Erythroblast (primary cell): ENCODE measurements around the gene ARAP1.

Source experiments
- DNase-seq, 2 experiments: peaks; one replicate each; lab custom pipeline; 2025; lab: John Stamatoyannopoulos, UW
- GATA1 ChIP-seq: IDR thresholded peaks from 2 replicates; pipeline ENCODE4 v1.6.1; 2011; ENCODE audit warnings: low read depth, mild to moderate bottlenecking, control low read depth, low read length, moderate library complexity
- POLR2A ChIP-seq: IDR thresholded peaks from 2 replicates; pipeline ENCODE4 v1.6.1; 2011; ENCODE audit warnings: mild to moderate bottlenecking, low read length

ARAP1 gene

DNA sequence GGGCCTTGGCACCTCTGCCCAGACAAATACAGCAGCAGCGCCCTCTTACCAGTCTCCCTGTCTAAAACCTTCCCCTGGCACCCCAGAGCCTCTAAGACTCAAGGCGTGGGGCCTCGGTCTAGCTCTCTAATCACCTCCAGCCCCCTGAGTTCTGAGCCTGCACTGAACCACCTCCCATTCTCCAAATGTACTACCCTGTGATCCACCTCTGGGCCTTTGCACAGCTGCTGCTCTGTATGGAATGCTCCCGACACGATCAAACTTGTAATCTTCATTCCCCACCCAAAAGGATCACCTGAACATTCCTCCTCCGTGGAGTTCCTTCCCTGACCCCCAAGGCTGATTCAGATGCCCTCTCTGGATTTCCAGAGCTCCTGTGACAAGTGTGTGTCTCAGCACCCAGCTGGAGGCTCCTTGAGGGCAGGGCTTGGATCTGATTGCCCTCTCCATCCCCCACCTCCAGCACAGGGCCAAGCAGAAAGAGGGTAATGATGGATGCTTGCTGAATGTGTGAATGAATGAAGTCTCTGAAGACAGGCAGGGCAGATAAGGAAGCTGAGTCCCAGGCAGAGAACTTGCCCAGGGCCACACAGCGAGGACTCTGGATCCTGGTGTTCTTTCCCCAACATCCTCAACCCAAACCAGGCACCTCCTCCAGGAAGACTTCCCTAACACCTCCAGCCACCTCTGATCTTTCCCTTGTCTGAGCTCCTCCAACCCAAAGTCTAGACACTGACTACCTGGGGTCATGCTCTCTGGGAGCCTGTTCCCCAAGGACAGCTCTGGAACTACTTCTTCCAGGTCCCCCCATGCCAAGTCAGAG, 23.3 kb upstream of the ARAP1 start:
- DNase-seq: no peak
- TF ChIP-seq GATA1 (no peak), POLR2A (no peak)

DNA sequence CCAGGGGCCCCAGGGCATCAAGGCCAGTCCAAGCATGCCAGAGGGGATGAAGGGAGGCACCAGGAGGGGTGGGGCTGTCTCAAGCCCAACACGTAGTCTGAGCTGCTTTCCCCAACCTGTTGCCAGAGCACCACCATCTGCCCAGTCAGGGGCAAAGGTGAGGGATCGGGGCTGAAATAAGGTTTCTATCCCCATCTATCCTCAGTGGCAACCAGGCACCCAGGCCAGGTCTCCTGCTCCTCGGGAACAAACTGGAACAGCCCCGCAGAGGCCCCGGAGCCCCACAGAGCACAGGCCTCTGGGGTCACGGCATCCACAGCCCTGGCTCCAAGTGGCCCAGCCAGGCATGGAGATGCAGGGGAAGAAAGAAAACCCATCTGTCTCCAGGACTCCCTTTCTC, 22.3 kb upstream of the ARAP1 start:
- TF ChIP-seq GATA1 (no peak), POLR2A (no peak)
- no peak for DNase-seq

DNA sequence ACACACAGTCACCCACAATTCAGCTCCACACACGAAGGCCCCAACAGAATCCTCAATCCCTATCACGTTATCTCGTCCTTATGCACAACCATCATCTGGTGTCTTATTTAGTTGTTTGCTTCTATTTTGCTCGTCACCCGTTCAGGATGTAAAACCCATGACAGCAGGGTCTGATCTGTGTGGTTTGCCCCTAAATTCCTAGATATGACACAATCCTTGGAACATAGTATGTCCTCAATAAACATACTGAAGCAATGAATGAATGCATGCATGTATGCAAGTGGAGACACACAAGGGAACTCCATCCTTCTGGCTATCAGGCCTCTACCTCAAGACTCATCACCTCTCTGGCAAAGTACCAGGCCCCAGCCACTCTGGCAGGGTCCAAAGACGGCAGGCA, 21.5 kb upstream of the ARAP1 start:
- no peak for DNase-seq
- no peak for TF ChIP-seq POLR2A
- no peak for TF ChIP-seq GATA1

DNA sequence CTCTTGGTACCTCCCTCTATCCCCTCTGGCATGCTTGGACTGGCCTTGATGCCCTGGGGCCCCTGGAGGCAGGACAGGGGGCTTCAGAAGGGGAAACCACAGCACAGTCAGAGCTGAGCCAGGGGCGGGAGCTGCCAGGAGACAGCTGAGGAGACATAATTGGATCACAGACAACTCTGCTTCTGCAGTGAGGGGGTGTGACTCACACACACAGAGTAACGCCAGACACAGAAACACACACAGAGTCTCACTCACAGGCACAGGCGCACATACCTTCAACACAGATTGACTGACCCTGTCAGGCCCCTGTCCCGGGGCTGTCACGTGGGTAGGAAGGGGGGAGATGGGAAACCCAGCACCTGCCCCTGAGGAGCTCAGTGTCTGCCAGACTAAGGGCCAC, 21.1 kb upstream of the ARAP1 start:
- no peak for TF ChIP-seq GATA1
- no peak for TF ChIP-seq POLR2A
- no peak for DNase-seq

DNA sequence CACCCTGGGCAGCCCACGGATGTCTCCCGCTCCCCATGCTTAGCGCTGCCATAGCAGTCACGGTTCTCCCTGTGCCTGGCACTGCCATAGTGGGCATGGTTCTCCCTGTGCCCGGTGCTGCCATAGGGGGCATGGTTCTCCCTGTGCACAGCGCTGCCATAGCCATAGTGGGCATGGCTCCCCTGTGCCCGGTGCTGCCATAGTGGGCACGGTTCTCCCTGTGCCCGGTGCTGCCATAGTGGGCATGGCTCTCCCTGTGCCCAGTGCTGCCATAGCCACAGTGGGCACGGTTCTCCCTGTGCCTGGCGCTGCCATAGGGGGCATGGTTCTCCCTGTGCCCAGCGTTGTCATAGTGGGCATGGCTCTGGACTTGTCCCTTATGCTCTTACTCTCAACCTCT, 19.9 kb upstream of the ARAP1 start:
- no peak for DNase-seq
- TF ChIP-seq POLR2A: no peak

DNA sequence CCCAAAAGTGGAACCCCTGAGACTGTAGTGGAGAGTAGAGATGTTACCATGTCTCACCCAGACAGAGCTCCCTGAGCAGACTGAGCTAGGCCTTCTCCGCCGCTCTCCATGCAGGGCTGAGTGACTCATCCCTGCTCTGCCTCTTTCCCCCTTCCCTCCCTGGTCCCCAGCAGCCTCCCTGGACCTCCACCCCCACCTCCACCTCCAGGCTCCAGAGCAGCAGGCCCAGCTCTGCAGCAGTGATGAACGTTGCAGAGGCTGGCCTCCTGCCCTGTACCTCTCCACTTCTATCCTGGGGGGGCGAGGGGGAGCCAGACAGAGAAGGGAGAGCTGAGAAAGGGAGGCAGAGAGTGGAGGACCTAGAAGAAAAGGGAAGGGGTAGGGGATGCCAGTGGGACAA, 19.3 kb upstream of the ARAP1 start:
- no peak for DNase-seq
- TF ChIP-seq GATA1 (no peak), POLR2A (no peak)

DNA sequence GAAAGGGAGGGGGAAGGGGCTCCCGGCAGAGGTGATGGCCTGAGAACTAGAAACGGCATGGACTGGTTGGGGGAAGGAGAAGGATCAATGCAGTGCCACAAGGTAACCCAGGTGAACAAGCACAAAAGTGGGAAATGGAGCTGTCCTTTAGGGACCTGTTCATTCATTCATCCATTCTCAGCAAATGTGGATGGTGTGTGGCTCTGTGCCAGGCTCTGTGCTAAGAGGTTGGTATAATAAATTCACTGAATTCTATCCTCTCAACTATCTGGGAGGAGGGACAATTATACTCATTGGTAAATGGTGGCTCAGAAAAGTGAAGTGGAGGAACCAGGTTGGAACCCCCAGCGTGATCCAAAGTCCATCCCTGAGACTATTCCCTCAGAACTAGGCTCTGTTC, 18.6 kb upstream of the ARAP1 start:
- DNase-seq: no peak
- TF ChIP-seq GATA1 (no peak), POLR2A (no peak)

DNA sequence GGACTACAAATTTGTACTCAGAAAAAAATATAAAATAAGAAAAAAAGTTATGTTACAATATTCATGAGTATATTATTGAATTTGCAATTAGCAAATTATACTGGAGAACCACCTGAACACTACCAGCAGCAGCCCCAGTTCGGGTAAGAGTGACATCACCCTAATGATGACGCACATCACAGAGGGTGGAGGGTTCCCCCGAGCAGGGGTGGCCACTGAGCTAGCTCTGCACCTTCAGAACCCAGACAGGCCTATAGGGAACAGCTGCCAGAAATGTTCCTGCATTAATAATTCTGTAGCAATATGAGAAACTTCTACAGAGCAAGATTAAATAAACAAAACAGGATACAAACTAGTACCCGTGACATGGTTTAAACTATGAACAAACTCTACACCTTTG, 17.5 kb upstream of the ARAP1 start:
- no peak for TF ChIP-seq POLR2A
- no peak for TF ChIP-seq GATA1
- DNase-seq: peak in 1 of 2 experiments; percentile 17

DNA sequence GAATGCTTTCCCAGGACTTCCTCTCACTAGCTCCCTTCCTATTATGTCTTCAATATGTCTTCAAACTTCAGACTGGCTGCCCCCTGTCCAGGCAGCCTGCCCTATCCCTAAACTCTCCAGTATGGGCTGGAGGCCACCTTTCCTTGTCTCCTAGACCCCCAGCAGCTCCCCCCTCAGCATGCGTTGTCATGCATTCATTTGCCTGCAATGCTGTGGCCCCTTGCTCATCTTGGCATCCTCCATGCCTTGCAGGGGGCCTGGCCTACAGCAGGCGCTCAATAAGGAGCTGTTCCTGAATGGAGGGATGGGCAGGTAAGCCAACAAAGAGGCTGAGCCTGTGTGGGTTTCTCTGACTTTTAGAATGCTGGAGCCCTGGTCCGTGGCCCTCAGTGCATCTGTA, 16.4 kb upstream of the ARAP1 start:
- TF ChIP-seq GATA1: no peak
- TF ChIP-seq POLR2A: no peak
- no peak for DNase-seq

DNA sequence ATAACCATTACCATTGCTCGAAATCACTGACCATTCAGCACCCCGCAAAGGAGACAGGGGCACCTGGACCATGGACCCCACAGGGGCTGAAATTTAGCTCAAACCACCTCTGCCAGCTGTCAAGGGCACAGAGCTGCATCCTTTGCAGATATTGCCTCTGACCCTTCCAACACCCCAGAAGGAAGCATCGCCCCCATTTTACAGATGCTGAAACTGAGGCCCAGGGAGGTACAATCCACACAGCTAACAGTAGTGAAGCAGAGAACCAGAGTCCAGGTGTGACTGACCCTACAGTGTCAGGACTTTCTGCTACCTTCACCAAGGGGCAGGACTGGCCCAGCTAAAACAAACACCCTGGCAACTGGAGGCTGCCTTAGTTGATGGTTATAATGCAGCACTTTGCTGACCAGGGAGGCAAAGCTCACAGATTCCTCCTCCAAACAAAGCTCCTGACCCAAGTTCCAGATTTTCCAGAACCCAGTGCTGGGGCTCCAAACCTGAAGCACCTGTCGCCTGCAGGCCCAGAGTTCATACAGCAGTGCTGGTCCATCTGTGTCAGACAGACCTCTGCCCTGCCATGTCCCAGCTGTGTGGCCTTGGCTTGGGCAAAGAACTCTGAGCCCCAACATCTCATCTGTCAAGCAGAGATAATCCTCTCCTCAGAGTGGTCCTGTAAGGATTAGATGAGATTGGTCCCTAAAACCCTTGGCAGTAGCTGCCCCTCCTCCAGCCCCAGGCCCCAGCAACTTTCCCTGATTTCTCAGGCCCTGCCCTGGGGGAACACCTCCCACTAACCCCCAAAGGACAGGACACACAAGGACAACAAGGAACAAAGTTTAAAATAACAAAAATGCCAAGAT, 15.2 kb upstream of the ARAP1 start:
- TF ChIP-seq GATA1 (no peak), POLR2A (no peak)
- no peak for DNase-seq

DNA sequence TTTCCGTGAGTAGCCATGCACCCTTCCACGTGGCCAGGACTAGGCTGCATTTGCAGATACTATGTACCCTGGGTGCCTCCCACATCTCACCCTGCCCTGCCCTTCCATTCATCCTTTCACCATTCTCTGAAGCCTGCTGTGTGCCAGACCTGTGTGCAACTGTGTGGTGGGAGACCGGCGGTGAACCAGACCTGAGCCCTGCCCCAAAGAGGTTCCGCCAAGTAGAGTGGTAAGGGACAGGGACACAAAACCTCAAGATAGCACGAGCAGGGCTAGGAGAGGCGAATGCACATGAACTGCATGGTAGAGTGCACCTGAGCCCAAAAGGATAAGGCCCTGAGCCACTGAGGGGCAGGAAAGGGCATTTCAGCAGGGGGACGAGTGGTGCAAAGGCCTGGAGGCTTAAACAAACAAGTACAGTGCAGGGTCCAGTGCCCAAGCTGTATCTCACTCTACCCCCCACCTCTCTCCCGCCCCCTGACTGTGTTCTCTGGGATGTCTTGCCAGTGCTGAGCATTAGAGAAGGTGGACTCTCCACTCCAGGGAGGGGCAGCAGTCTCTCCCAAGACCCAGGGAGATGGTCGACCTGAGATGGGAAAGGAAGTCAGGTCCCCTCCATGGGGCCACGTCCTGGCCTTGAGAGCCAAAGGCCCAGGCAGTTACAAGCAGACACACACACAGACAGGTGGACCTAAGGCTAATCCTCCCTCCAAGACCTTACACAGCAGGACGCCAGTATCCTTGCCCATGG, 14.1 kb upstream of the ARAP1 start:
- TF ChIP-seq POLR2A (no peak), GATA1 (no peak)
- DNase-seq: no peak

DNA sequence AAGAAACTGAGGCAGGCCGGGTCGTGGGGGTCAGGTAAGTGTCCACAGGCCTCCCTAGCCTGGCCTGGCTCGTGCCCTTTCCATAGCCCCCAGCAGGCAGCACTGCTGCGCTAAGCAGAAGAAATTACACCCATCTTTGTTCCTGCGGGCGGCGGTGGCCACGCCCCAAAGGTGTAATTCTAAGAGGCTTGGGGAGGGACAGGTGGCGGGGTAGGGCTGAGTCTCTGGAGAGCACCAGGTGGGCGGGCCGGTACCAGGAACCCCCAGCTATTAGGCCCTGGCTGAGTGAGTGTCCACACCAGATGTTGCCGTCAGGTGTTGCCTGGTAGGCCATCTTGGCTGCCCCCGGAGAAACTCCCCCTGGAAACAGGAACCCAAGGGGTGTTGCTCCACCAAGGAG, 12.3 kb upstream of the ARAP1 start:
- no peak for DNase-seq
- no peak for TF ChIP-seq GATA1
- TF ChIP-seq POLR2A: no peak

DNA sequence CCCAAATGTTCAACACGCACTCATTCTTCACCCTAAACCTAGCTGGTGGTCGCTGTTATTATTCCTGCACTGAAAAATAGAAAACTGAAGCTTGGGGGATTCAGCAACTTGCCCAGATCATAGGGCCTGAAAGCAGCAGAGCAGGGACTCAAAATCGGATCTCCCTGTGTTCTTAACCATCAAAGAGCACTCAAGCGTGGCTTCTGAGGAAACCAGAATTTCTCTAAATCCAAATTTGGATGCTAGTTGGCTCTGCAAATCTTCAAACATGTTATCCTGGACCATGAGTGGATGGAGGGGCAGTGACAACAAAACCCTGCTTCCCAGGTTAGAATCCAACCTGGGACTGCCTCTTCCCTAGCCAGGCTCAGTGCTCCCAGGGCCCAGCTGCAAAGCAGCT, 11.6 kb upstream of the ARAP1 start:
- TF ChIP-seq POLR2A: no peak
- TF ChIP-seq GATA1: no peak
- DNase-seq: no peak
